HEK293 (cell line): ENCODE results near the gene NT5DC3.

Experiments used
- CTCF ChIA-PET: fragments of 350-600 bp; formaldehyde crosslinking; extraction: SDS; loops from one replicate; lab custom pipeline; 2021; ENCODE audit warnings: antibody characterized with exemption; lab: Yijun Ruan, JAX
- POLR2A ChIA-PET: fragments of 300-600 bp; formaldehyde crosslinking; extraction: SDS; loops from one replicate; lab custom pipeline; 2020; ENCODE audit warnings: antibody characterized with exemption, inconsistent platforms; lab: Yijun Ruan, JAX
- H3K27ac ChIP-seq: fragments of 200-500 bp; sonication (Bioruptor generic); 2 replicates; pipeline ENCODE4 v1.5.1; 2014; ENCODE audit warnings: low read depth, low read length, control low read depth, inconsistent platforms; ENCODE audit errors: extremely low read depth
- H3K36me3 ChIP-seq, 2 experiments: fragments of 200-500 bp in 1 of 2; sonication (Bioruptor generic) in 1 of 2; 1 replicate in 1 of 2; 2 replicates in 1 of 2; pipeline ENCODE4 v1.5.1; 2014 to 2017; ENCODE audit warnings: inconsistent platforms in 2 of 2, low read length in 2 of 2; ENCODE audit not compliant: control insufficient read depth in 2 of 2, insufficient read depth in 1 of 2
- H3K4me1 ChIP-seq: fragments of 200-500 bp; sonication (Bioruptor generic); 2 replicates; pipeline ENCODE4 v1.5.1; 2014; ENCODE audit warnings: mild to moderate bottlenecking, low read length, inconsistent platforms; ENCODE audit not compliant: control insufficient read depth, insufficient read depth
- H3K4me3 ChIP-seq: 2 replicates; pipeline ENCODE4 v1.5.1; 2011; ENCODE audit warnings: low read depth, mild to moderate bottlenecking, control low read depth, low read length, moderate library complexity
- H3K9me3 ChIP-seq: fragments of 200-500 bp; sonication (Bioruptor generic); 2 replicates; pipeline ENCODE4 v1.5.1; 2014; ENCODE audit warnings: low read depth, low read length, inconsistent platforms; ENCODE audit not compliant: control insufficient read depth, insufficient read depth
- GLI4 ChIP-seq: fragments of 450-650 bp; formaldehyde crosslinking; IDR thresholded peaks from 2 replicates; pipeline ENCODE4 v1.5.1; 2016; ENCODE audit warnings: missing biosample characterization, missing genetic modification characterization
- WT1 ChIP-seq: fragments of 450-650 bp; formaldehyde crosslinking; IDR thresholded peaks from 2 replicates; pipeline ENCODE4 v1.5.1; 2016; ENCODE audit warnings: missing biosample characterization, missing genetic modification characterization
- ZNF335 ChIP-seq: fragments of 450-650 bp; formaldehyde crosslinking; conservative IDR thresholded peaks from 2 replicates; pipeline ENCODE4 v1.5.1; 2016; ENCODE audit warnings: missing biosample characterization, missing genetic modification characterization
- ZNF341 ChIP-seq: fragments of 450-650 bp; formaldehyde crosslinking; IDR thresholded peaks from 2 replicates; pipeline ENCODE4; 2016; ENCODE audit warnings: low read depth, missing biosample characterization, missing genetic modification characterization
- ZNF423 ChIP-seq: fragments of 450-650 bp; formaldehyde crosslinking; IDR thresholded peaks from 2 replicates; pipeline ENCODE4 v1.5.1; 2016; ENCODE audit warnings: missing biosample characterization, missing genetic modification characterization
- ZNF426 ChIP-seq: fragments of 450-650 bp; formaldehyde crosslinking; IDR thresholded peaks from 2 replicates; pipeline ENCODE4 v1.5.1; 2017; ENCODE audit warnings: missing biosample characterization, missing genetic modification characterization, mild to moderate bottlenecking, inconsistent platforms, moderate library complexity
- ZNF560 ChIP-seq: fragments of 450-650 bp; formaldehyde crosslinking; IDR thresholded peaks from 2 replicates; pipeline ENCODE4 v1.5.1; 2017; ENCODE audit warnings: missing biosample characterization, missing genetic modification characterization, borderline replicate concordance
- ZNF610 ChIP-seq: fragments of 450-650 bp; formaldehyde crosslinking; IDR thresholded peaks from 2 replicates; pipeline ENCODE4 v1.5.1; 2016; ENCODE audit warnings: missing biosample characterization, missing genetic modification characterization, borderline replicate concordance
- ZNF777 ChIP-seq: fragments of 450-650 bp; formaldehyde crosslinking; IDR thresholded peaks from 2 replicates; pipeline ENCODE4 v1.5.1; 2017; ENCODE audit warnings: missing biosample characterization, missing genetic modification characterization, borderline replicate concordance
- ZXDB ChIP-seq: fragments of 450-650 bp; formaldehyde crosslinking; IDR thresholded peaks from 2 replicates; pipeline ENCODE4 v1.5.1; 2016; ENCODE audit warnings: missing biosample characterization, missing genetic modification characterization
- TF ChIP-seq, protein P1 (sequence below): fragments of 450-650 bp; formaldehyde crosslinking; IDR thresholded peaks from 2 replicates; pipeline ENCODE4 v1.5.1; 2017; ENCODE audit warnings: missing biosample characterization, missing genetic modification characterization
- TF ChIP-seq, protein P2 (sequence below): fragments of 450-650 bp; formaldehyde crosslinking; IDR thresholded peaks from 2 replicates; pipeline ENCODE4 v1.5.1; 2016; ENCODE audit warnings: missing biosample characterization, missing genetic modification characterization, low read depth
- TF ChIP-seq, protein P3 (sequence below): fragments of 450-650 bp; formaldehyde crosslinking; IDR thresholded peaks from 2 replicates; pipeline ENCODE4 v1.5.1; 2016; ENCODE audit warnings: missing biosample characterization, missing genetic modification characterization
- TF ChIP-seq, protein P4 (sequence below): fragments of 450-650 bp; formaldehyde crosslinking; IDR thresholded peaks from 2 replicates; pipeline ENCODE4; 2016; ENCODE audit warnings: missing biosample characterization, missing genetic modification characterization

NT5DC3 gene

DNA sequence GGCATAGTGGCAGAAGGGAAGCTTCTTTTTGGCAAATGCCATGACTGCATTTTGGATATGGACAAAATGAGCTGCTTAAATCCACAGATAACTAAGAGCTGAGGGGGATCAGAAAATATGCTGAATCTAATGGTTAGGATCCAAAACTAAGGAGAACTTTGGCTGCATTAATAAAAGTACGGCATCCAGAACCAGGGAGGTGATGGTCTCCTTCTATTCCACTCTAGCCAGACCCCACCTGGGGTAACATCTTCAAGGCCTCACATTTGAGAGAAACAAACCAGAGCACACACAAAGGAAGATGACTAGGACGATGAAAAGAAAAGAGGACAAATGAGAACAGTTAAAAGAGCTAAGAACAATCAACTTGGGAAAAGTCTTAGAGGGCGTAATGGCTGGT lies 27.6 kb downstream of the NT5DC3 start (continued):
- TF ChIP-seq, protein P1, sequence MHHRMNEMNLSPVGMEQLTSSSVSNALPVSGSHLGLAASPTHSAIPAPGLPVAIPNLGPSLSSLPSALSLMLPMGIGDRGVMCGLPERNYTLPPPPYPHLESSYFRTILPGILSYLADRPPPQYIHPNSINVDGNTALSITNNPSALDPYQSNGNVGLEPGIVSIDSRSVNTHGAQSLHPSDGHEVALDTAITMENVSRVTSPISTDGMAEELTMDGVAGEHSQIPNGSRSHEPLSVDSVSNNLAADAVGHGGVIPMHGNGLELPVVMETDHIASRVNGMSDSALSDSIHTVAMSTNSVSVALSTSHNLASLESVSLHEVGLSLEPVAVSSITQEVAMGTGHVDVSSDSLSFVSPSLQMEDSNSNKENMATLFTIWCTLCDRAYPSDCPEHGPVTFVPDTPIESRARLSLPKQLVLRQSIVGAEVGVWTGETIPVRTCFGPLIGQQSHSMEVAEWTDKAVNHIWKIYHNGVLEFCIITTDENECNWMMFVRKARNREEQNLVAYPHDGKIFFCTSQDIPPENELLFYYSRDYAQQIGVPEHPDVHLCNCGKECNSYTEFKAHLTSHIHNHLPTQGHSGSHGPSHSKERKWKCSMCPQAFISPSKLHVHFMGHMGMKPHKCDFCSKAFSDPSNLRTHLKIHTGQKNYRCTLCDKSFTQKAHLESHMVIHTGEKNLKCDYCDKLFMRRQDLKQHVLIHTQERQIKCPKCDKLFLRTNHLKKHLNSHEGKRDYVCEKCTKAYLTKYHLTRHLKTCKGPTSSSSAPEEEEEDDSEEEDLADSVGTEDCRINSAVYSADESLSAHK (tag by site-specific recombination), result no peak
- TF ChIP-seq, all 188 proteins: peak for 0

GRCh38 chr12:103812789-103813188 lies 28.2 kb downstream of the NT5DC3 start:
- Histone ChIP-seq H3K27ac (no peak overlapping the region), H3K4me3 (no peak overlapping the region), H3K9me3 (no peaks in the 10 kb centered on the region), H3K36me3 (peaks cover 5 to 42% of the 10 kb centered on the region in 2 experiments; a peak in 1 of 3 replicates), H3K4me1 (no peaks in the 10 kb centered on the region)
- CTCF ChIA-PET, result no interaction called here
- POLR2A ChIA-PET, result no interaction called here
- TF ChIP-seq, protein P2, sequence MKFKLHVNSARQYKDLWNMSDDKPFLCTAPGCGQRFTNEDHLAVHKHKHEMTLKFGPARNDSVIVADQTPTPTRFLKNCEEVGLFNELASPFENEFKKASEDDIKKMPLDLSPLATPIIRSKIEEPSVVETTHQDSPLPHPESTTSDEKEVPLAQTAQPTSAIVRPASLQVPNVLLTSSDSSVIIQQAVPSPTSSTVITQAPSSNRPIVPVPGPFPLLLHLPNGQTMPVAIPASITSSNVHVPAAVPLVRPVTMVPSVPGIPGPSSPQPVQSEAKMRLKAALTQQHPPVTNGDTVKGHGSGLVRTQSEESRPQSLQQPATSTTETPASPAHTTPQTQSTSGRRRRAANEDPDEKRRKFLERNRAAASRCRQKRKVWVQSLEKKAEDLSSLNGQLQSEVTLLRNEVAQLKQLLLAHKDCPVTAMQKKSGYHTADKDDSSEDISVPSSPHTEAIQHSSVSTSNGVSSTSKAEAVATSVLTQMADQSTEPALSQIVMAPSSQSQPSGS (tag by site-specific recombination), result no peak

GRCh38 chr12:103811791-103812190 lies 29.2 kb downstream of the NT5DC3 start:
- Histone ChIP-seq H3K4me3 (no peak overlapping the region), H3K27ac (no peak overlapping the region), H3K36me3 (peaks cover 5 to 42% of the 10 kb centered on the region in 2 experiments; a peak in 1 of 3 replicates), H3K4me1 (no peaks in the 10 kb centered on the region), H3K9me3 (no peaks in the 10 kb centered on the region)
- ChIA-PET CTCF (no interaction called here), POLR2A (no interaction called here)
- TF ChIP-seq ZNF423 (no peak), ZNF777 (tag by site-specific recombination) (no peak), ZNF341 (tag by site-specific recombination) (no peak), WT1 (tag by site-specific recombination) (no peak), ZXDB (tag by site-specific recombination) (no peak), ZNF426 (no peak), ZNF335 (no peak), GLI4 (tag by site-specific recombination) (no peak), ZNF560 (tag by site-specific recombination) (no peak), ZNF610 (tag by site-specific recombination) (no peak)
- TF ChIP-seq, protein P3, sequence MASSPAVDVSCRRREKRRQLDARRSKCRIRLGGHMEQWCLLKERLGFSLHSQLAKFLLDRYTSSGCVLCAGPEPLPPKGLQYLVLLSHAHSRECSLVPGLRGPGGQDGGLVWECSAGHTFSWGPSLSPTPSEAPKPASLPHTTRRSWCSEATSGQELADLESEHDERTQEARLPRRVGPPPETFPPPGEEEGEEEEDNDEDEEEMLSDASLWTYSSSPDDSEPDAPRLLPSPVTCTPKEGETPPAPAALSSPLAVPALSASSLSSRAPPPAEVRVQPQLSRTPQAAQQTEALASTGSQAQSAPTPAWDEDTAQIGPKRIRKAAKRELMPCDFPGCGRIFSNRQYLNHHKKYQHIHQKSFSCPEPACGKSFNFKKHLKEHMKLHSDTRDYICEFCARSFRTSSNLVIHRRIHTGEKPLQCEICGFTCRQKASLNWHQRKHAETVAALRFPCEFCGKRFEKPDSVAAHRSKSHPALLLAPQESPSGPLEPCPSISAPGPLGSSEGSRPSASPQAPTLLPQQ (tag by site-specific recombination), result no peak
- TF ChIP-seq, protein P4, sequence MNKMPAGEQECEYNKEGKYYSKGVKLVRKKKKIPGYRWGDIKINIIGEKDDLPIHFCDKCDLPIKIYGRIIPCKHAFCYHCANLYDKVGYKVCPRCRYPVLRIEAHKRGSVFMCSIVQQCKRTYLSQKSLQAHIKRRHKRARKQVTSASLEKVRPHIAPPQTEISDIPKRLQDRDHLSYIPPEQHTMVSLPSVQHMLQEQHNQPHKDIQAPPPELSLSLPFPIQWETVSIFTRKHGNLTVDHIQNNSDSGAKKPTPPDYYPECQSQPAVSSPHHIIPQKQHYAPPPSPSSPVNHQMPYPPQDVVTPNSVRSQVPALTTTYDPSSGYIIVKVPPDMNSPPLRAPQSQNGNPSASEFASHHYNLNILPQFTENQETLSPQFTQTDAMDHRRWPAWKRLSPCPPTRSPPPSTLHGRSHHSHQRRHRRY (tag by site-specific recombination), result no peak
